GM18907 (cell line): ENCODE measurements around the gene NSD1.

Source experiments
- ATAC-seq: cut with Tn5 transposase; IDR thresholded peaks from one replicate; pipeline ENCODE4 v1.9.1; 2021; ENCODE audit warnings: mild to moderate bottlenecking, moderate library complexity; ENCODE audit not compliant: unreplicated experiment

NSD1 gene

GRCh38 chr5:177133096-177133852 is at the start of gene NSD1:
Gene NSD1, plus strand, starts transcription at chr5:177133773. Its CDS starts 1,331 bp downstream, at chr5:177135104.
- peak; percentile 57 for ATAC-seq

GRCh38 chr5:177084175-177084574 is 49.4 kb upstream of the NSD1 start:
- no peak for ATAC-seq

- no peak for ATAC-seq
These were observed 47.5 kb upstream of the NSD1 start for GRCh38 chr5:177085985-177086653.

GRCh38 chr5:177086654-177087397 is 46.7 kb upstream of the NSD1 start, which contains the start of gene FGFR4:
Gene FGFR4, plus strand, starts transcription at chr5:177086915. Its CDS starts 2,688 bp downstream, at chr5:177089603.
- ATAC-seq, result peak; percentile 72

- ATAC-seq, result no peak
These were observed 46.1 kb upstream of the NSD1 start for GRCh38 chr5:177087398-177088005.

GRCh38 chr5:177089127-177089526 is 44.4 kb upstream of the NSD1 start:
- ATAC-seq, result no peak

- no peak for ATAC-seq
These were observed 43.5 kb upstream of the NSD1 start for GRCh38 chr5:177089825-177090641.

GRCh38 chr5:177090813-177091212 is 42.8 kb upstream of the NSD1 start:
- ATAC-seq, result no peak

- ATAC-seq, result no peak
These were observed 42.3 kb upstream of the NSD1 start for GRCh38 chr5:177091232-177091631.

GRCh38 chr5:177092178-177093081 is 41.1 kb upstream of the NSD1 start:
- ATAC-seq, result no peak

GRCh38 chr5:177093082-177093712 is 40.4 kb upstream of the NSD1 start:
- ATAC-seq, result no peak

- no peak for ATAC-seq
These were observed 39.8 kb upstream of the NSD1 start for GRCh38 chr5:177093803-177094202.

- ATAC-seq, result no peak
These were observed 39.1 kb upstream of the NSD1 start for GRCh38 chr5:177094224-177095087.

GRCh38 chr5:177095088-177095669 is 38.4 kb upstream of the NSD1 start:
- no peak for ATAC-seq

GRCh38 chr5:177096162-177097015 is 37.2 kb upstream of the NSD1 start:
- ATAC-seq, result no peak
